GM18526 (cell line): ENCODE data around the gene SLC16A6.

ENCODE experiments used
- POLR2A ChIP-seq: IDR thresholded peaks from 3 replicates; pipeline ENCODE4 v1.6.1; 2011; ENCODE audit not compliant: insufficient read length; ENCODE audit errors: extremely low read depth

Gene SLC16A6

DNA sequence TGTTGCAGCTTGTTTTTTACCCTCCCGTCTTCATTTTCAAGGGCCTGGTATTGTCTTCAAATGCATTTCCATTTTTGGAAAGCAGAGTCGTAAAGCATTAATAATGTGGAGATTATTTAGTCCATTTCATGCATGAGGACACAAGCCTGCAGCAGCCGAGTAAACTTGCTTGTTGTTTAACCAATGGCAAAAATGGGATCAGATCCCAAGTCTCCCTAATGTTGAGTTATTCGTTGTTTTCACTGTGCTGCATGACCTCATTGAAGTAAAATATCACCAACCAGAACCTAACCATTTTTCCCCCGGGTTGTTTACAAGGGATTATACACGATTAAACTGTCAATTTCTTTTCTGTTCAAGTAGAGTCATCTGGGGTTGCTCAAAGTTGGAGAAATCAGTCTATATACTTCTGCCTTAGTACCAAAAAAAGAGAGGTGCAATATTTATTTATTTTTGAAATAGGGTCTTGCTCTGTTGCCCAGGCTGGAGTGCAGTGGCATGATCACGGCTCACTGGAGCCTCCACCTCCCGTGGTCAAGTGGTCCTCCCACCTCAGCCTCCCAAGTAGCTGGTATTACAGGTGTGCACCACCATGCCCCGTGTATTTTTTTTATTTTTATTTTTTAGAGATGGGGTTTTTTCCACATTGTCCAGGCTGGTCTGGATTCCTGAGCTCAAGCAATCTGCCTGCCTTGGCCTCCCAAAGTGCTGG lies 30.7 kb downstream of the SLC16A6 start:
- no peak for TF ChIP-seq POLR2A

DNA sequence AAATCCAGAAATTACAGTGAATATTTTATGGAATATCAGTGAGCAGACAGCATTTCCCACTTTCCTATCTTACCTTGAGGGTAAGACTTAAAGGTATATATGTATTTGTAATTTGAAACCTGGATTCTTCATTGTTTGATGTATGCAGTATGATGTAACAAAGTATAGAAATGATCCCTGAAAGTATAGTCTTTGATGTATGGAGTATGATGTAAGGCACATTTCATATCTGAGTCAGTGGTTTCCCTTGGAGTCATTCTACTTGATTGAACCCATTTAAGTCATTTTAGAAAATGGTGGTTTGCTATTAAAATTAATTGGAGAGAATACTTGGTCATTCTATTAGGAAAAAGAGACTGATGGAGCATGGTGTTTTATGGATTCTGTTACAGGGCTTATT lies 33.0 kb downstream of the SLC16A6 start:
- TF ChIP-seq POLR2A, result no peak

DNA sequence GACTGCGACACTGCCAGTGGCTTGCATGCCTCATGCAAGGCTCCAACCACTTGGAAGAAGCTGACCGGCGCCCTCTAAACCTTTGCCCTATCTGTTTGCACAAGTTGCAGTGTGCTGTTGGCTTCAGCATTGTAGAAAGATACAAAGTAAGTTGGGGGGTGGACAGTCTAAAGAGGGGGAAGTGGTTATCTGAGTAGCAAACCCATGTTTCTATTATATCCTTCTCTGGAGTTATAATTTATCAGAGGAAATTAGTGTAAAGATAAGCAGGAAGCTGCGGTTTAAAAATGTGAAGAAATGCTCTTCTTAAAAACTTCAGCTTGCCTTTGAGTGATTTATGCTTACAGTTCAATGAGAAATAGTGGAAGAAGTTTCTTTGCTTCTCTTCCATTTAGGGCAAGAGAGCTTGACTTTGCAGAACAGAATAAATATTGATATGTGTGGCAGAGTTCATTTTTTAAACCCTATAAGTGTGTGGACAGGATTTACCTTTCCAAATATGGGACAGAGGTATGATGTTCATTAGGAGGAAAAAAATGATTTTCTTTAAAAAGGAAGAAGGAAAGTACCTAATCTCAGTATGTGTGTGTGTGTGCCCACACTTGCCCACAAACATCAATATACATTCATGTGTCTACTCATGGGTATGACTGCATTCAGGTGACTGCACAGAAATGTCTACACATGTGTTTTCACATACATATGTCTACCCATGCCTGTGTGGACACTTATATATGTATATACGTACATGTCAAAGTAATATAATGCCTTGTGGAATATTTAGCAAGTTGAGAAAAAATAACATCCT lies 35.0 kb downstream of the SLC16A6 start:
- TF ChIP-seq POLR2A, result no peak

DNA sequence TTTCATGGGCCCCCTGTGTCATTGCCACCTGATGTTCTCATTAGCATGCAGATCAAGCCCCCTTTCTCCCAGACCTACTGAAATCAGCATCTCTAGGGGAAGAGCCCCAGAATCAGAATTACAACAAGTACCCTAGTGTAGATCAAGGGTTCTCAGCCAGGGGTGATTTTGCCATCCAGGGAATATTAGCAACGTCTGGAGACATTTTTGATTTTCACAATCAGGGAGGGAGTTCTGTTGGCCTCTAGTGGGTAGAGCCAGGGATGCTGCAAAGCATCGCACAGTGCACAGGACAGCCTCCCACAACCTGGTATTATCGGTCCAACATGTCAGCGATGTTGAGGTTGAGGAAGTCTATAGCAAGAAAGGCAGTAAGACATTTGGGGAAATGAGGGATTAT lies 35.8 kb downstream of the SLC16A6 start:
- no peak for TF ChIP-seq POLR2A

DNA sequence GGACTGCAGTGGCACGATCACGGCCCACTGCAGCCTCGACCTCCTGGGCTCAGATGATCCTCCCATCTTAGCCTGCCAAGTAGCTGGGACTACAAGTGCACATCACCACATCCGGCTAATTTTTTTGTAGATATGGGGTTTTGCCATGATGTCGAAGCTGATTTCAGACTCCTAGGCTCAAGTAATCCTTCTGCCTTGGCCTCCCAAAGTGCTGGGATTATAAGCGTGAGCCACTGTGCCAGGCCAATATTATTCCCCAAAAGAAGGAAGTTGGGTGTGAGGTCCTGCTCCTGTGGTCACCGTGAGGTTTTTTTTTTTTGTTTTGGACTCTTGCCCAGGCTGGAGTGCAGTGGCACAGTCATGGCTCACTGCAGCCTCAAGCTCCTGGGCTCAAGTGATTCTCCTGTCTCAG lies 41.6 kb downstream of the SLC16A6 start:
- no peak for TF ChIP-seq POLR2A

DNA sequence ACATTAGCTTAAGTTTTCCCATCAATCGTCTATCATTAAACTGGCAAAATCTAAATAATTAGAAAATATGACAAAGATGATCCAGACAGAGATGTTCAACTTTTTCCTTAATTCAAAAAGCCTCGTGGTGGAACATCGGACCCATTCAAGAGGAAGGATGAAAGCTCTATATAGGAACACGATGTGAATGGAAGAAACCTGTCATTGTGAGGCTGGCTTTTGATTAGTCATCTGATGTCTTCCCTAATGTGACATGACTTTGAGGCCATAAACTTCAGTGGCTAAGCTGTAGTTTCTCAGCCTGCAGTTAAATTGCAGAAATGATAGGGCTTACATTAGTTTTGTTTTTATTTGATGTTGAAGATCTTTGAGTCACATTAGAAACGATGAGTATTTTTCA lies 42.0 kb downstream of the SLC16A6 start:
- no peak for TF ChIP-seq POLR2A

DNA sequence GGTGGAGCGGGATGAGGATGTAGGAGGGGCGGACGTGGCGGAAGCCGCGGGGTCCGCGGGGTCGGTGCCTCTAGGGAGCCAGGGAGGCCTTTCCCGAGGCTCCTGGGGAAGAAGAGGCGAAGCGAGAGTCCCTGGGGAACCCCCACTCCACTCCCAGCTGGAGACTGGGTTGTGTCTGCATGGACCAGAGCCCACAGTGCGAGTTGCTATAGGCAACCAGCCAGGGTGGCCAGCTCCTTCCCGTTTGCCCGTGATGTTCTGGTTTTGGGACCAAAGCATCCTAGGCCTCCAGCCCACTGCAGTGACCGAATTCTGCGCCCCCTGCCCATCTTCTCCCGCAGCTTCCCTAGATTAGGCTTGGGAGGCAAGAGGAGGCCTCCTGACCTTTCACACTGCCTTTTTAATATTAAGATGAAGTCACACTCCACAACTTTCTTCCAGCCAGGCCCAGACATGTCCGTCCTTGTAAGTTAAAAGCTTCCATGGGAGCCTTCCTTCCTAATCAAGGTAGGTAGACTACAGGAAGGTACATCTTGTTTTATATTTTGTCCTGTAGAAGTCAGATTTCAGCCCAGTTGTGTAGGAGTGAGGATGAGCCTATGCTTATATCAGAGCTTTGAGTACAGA lies 42.6 kb downstream of the SLC16A6 start:
- TF ChIP-seq POLR2A, result no peak

DNA sequence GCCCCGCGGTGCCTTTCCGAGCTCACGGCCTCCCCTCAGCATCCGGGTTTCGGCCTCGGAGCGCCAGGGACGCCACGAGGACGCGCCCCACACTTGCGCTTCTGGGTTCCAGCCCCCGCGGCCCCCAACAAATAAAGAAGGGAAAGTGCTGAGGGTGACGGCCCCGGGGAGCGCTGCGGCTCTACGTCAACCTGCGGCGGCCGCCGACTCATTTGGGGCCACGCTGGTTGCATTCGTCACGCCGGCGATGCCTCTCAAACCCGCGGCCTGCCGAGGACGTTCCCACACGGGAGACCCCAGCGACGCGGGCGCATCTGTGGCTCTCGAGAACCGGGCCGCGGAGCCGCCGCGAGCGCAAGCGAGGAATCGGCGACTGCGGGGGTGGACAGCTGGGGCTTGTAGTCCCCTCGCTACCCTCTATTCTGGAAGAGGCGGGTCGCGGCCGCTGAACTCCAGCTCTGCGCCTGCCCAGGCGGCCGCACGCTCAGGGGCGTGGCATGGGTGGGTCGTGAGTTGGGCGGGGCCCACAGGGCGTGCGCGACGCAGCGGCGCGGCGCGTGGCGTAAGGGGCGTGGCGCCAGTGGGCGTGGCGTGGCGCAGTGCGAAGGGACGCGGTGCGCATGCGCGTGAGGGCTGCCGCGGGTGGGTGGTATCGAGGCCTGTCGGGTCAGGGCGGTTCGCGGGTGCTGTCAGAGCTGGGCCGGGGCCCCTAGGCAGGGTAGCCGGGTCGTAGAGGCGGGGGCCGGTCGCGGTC lies 43.3 kb downstream of the SLC16A6 start, which contains the start of gene AMZ2:
TSS of gene AMZ2 (plus strand) at position 599 of the 754 bp plus-strand sequence. CDS start 2,145 bp downstream, outside the sequence.
- TF ChIP-seq POLR2A, result peak; percentile 94

DNA sequence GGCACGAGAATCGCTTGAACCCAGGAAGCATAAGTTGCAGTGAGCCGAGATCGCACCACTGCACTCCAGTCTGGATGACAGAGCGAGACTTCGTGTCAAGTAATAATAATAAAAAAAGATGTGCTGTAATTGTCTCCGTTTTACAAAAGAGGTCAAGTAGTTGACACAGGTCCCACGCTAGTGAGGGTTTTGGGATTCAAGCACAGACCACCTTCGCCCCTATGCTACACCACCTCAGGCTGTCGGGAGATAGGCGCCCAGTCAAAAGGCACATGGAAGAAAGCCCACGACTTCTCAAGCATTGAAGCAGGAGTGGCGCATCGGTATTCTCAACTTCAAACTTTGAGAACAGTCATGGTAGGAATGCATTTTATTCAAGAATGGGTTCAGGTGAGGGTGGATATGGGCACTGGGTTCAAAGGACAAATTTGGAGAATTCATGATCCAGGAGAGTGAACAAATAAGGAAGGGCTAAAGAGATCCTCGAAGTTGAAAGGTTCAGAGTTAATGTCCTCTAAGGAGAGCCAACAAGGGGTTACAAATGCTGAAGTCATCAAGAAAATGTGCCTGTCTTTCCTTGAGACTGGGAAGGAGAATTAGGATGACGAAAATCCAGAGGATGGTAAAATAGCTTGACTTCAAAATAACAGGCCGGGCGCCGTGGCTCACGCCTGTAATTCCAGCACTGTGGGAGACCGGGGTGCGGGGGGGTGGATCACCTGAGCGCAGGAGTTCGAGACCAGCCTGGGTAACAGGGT lies 44.5 kb downstream of the SLC16A6 start:
- no peak for TF ChIP-seq POLR2A

DNA sequence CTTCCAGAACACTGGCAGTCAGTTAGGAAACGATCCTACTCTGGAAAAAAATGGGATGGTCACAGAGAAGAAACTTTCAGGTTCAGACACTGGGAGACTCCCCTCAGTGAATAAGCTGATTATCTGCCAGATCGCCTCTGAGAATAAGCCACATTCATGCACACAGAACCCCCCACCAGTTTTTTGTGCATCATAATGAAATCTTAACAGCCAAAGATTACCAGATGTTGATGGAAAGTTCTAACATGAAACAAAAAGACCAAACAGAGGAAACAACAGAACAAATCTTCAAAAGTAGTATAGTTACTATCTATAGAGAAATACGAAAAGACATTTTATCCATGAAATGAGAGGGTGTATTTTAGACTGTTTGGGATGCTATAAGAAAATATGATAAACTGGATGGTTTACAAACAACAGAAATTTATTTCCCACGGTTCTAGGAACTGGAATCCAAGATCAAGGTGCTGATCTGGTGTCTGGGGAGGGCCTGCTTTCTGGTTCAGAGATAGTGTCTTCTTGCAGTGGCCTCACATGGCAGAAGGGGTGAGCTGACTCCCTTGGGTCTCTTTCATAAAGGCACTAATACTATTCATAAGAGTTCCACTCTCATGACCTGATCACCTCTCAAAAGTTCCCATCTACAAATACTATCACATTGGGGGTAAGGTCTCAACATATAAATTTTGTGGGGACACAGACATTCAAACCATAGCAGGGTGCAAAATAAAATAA lies 51.1 kb downstream of the SLC16A6 start:
- no peak for TF ChIP-seq POLR2A

DNA sequence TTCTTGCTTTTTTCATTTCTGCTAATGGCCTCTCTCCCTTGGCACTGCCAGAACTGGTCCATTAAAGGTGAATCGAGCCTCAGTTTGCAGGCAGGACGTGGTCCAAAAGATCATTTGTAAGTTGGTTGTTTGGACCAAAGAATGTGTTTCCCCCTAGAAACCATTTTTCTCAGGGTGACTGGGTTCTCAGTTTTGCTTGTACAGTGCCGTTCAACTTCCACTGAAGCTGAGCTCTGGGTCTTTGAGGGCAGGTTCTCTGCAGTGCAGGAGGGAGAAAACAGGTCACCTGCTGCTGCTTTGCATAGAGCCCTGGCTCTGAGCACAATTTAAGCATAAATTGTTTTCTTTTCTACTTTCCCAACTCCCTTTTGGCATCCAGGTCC lies 52.1 kb downstream of the SLC16A6 start:
- no peak for TF ChIP-seq POLR2A

DNA sequence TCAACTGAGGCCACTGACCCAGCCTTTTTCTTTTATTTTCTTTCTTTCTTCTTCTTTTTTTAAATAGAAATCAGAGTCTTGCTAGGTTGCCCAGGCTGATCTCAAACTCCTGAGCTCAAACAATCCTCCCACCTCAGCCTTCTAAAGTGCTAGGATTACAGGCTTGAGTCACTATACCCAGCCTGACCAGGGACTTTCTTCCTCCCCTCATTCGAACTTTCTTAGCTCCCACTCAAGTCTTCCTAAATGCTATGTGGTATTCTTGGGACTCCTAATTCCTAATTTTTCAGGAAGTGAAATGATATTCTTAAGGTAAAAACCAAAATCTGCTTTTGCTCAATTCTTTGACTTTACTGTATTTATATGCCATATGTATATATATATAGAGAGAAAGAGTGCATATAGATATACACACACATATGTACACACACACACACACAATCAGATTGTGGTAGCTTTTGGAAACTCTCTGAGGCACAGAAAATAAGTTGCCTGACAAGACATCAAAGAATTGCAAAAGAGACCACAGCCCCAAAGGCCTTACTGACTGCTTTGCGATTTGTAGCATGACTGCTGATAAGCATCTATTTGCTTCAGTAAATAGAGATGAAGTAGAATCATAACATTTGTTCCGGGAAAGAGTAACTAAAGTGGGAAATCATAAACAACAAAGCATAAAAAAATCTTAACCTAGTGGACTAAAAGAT lies 52.6 kb downstream of the SLC16A6 start:
- no peak for TF ChIP-seq POLR2A

DNA sequence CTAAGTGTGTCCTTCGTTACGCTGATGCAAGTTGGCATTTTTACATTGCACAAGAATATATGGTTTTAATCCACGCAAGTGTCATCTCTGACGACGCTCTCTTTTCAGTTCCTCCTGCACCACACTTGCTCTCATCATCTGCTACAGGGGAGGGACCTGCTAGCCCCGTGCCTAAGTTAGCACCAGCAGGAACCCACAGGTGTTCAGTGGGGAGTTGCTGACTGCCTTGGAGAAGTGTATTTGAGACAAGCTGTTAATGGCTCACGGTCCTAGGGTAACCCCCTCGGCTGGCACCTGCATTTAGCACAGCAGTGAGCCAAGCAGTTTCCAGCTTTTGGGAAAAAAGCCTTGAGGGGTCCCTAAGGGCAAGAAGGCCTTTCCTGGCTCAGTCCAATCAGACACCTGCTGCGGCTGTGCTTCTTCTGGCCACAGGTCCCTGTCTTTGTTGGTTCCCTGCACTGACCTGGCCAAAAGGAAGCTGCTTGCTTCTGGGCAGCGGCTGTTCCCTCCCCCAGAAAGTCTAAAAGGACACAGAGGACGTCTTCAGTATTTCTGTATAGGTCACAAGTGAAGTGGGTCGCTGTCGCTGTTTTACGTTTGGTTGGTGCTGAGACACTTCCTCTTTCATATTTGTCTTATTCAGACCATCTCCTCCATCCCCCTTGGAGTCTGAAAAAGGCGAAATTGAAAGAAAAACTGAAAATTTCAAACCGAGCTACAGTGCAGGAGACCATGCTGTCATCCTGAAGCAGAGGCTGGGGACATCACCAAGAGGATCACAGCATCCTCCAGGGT lies 53.4 kb downstream of the SLC16A6 start:
- peak; percentile 40 for TF ChIP-seq POLR2A

DNA sequence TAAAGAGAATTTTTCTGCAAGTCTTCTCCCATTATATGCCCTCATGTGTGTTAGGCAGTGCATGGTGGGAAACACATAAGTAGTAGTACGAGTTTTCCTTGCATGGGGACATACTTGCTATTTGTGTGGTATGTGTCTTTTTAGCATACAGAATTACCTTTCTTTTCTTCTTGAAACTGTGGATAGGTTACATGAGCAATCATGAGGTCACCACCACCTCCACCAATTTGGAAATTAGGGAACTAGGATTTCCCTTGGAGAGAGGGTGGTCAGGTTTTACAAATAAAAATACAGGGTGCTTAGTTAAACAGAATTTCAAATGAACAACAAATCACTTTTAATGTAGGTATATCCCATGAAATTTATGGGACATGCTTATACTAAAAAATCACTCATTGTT lies 59.4 kb downstream of the SLC16A6 start:
- no peak for TF ChIP-seq POLR2A
